DMS53 (cell line): ENCODE measurements around the gene PPIL1.
A peak's percentile ranks its signal among the peaks of the same experiment; 100 is the strongest.

Experiments used
- DNase-seq: peaks from one replicate; lab custom pipeline; 2025; lab: John Stamatoyannopoulos, UW

Gene PPIL1

GRCh38 chr6:36855750-36856149, 18.9 kb downstream of the PPIL1 start:
- no peak for DNase-seq

GRCh38 chr6:36853325-36853724, 21.3 kb downstream of the PPIL1 start:
- no peak for DNase-seq

GRCh38 chr6:36852481-36853147, 22.0 kb downstream of the PPIL1 start:
- DNase-seq = peak; percentile 12

- no peak for DNase-seq
These were observed 23.0 kb downstream of the PPIL1 start for GRCh38 chr6:36851626-36852025.

- peak; percentile 68 for DNase-seq
These were observed 23.4 kb downstream of the PPIL1 start for GRCh38 chr6:36851149-36851614.

GRCh38 chr6:36850021-36850420, 24.6 kb downstream of the PPIL1 start:
- no peak for DNase-seq

- DNase-seq = no peak
These were observed 25.8 kb downstream of the PPIL1 start for GRCh38 chr6:36848658-36849441.

GRCh38 chr6:36847991-36848390, 26.6 kb downstream of the PPIL1 start:
- no peak for DNase-seq

- DNase-seq = no peak
These were observed 27.5 kb downstream of the PPIL1 start for GRCh38 chr6:36847152-36847551.

- DNase-seq = no peak
These were observed 29.4 kb downstream of the PPIL1 start for GRCh38 chr6:36845233-36845632.

- no peak for DNase-seq
These were observed 30.1 kb downstream of the PPIL1 start for GRCh38 chr6:36844232-36845170.

- DNase-seq = no peak
These were observed 31.4 kb downstream of the PPIL1 start for GRCh38 chr6:36843170-36843569.

- no peak for DNase-seq
These were observed 32.8 kb downstream of the PPIL1 start for GRCh38 chr6:36841756-36842155.

GRCh38 chr6:36840432-36841403, 33.9 kb downstream of the PPIL1 start:
- DNase-seq = peak; percentile 17

- DNase-seq = peak; percentile 47
These were observed 34.7 kb downstream of the PPIL1 start for GRCh38 chr6:36839749-36840431.

GRCh38 chr6:36838896-36839748, 35.5 kb downstream of the PPIL1 start, which contains the start of gene CPNE5:
CPNE5 (minus strand) TSS chr6:36839444; CDS start chr6:36839377, 67 bp downstream.
- DNase-seq = no peak

GRCh38 chr6:36837686-36838085, 36.9 kb downstream of the PPIL1 start:
- DNase-seq = no peak

GRCh38 chr6:36837022-36837339, 37.6 kb downstream of the PPIL1 start:
- no peak for DNase-seq
